MM.1S (cell line): Measurements from ENCODE around the gene PTPDC1.

Source experiments
- DNase-seq: peaks from one replicate; pipeline ENCODE4 v3.0.0-alpha.2; 2015
- H2AFZ ChIP-seq: fragments of 300-600 bp; sonication (generic); 2 replicates; pipeline ENCODE4 v1.6.0; 2016; ENCODE audit warnings: antibody characterized with exemption, low read length
- H3F3A ChIP-seq: fragments of 300-600 bp; sonication (generic); 2 replicates; pipeline ENCODE4 v1.6.1; 2016; ENCODE audit warnings: mild to moderate bottlenecking, antibody characterized with exemption, low read length, moderate library complexity, mixed read lengths; ENCODE audit not compliant: insufficient read depth
- H3K27ac ChIP-seq: fragments of 300-600 bp; sonication (generic); 2 replicates; pipeline ENCODE4 v1.5.1; 2016; ENCODE audit warnings: mild to moderate bottlenecking, low read length
- H3K27me3 ChIP-seq: fragments of 300-600 bp; sonication (generic); replicated peaks from 2 replicates; pipeline ENCODE4 v1.6.0; 2016; ENCODE audit warnings: low read length; ENCODE audit not compliant: insufficient read depth
- H3K36me3 ChIP-seq: fragments of 300-600 bp; sonication (generic); replicated peaks from 2 replicates; pipeline ENCODE4 v1.6.1; 2016; ENCODE audit warnings: mild to moderate bottlenecking, low read length, mixed read lengths; ENCODE audit not compliant: insufficient read depth
- H3K4me1 ChIP-seq: fragments of 300-600 bp; sonication (generic); 2 replicates; pipeline ENCODE4 v1.6.1; 2016; ENCODE audit warnings: low read length, mixed read lengths
- H3K4me2 ChIP-seq: fragments of 300-600 bp; sonication (generic); 2 replicates; pipeline ENCODE4 v1.6.0; 2016; ENCODE audit warnings: low read depth, low read length
- H3K4me3 ChIP-seq: fragments of 300-600 bp; sonication (generic); 2 replicates; pipeline ENCODE4 v1.5.1; 2016; ENCODE audit warnings: low read length, mixed read lengths
- H3K79me2 ChIP-seq: fragments of 300-600 bp; sonication (generic); 2 replicates; pipeline ENCODE4 v1.6.1; 2016; ENCODE audit warnings: mixed run types, low read length, mixed read lengths
- H3K9ac ChIP-seq: fragments of 300-600 bp; sonication (generic); 2 replicates; pipeline ENCODE4 v1.6.1; 2016; ENCODE audit warnings: low read length, mixed read lengths
- H3K9me2 ChIP-seq: fragments of 300-600 bp; sonication (generic); replicated peaks from 2 replicates; pipeline ENCODE4 v1.6.1; 2016; ENCODE audit warnings: mild to moderate bottlenecking, low read length, mixed read lengths; ENCODE audit not compliant: insufficient read depth
- H3K9me3 ChIP-seq: fragments of 300-600 bp; sonication (generic); replicated peaks from 2 replicates; pipeline ENCODE4 v1.6.1; 2016; ENCODE audit warnings: mild to moderate bottlenecking, low read length, mixed read lengths; ENCODE audit not compliant: insufficient read depth
- H4K20me1 ChIP-seq: fragments of 300-600 bp; sonication (generic); 2 replicates; pipeline ENCODE4 v1.6.1; 2016; ENCODE audit warnings: mild to moderate bottlenecking, low read length, moderate library complexity, mixed read lengths; ENCODE audit not compliant: insufficient read depth
- EZH2 ChIP-seq: fragments of 300-600 bp; sonication (generic); optimal IDR thresholded peaks from 2 replicates; pipeline ENCODE3; 2017; ENCODE audit warnings: low read depth, mild to moderate bottlenecking, antibody characterized with exemption, low read length, mixed read lengths
- EZH2phosphoT487 ChIP-seq: fragments of 300-600 bp; sonication (generic); IDR thresholded peaks from 2 replicates; pipeline ENCODE4 v1.6.1; 2018; ENCODE audit warnings: antibody characterized with exemption, low read length
- TF ChIP-seq, protein P1 (sequence below): fragments of 300-600 bp; sonication (generic); IDR thresholded peaks from 2 replicates; pipeline ENCODE4 v1.5.1; 2016; ENCODE audit warnings: antibody characterized with exemption, low read length, mixed read lengths

Gene PTPDC1

GRCh38 chr9:94134629-94135028, 50.4 kb downstream of the PTPDC1 start:
- no peak overlapping the region for H3K4me3 ChIP-seq
- H4K20me1 ChIP-seq = no peaks in the 10 kb centered on the region
- H3K4me2 ChIP-seq = no peak overlapping the region
- H3K4me1 ChIP-seq = no peaks in the 10 kb centered on the region
- TF ChIP-seq, protein P1, sequence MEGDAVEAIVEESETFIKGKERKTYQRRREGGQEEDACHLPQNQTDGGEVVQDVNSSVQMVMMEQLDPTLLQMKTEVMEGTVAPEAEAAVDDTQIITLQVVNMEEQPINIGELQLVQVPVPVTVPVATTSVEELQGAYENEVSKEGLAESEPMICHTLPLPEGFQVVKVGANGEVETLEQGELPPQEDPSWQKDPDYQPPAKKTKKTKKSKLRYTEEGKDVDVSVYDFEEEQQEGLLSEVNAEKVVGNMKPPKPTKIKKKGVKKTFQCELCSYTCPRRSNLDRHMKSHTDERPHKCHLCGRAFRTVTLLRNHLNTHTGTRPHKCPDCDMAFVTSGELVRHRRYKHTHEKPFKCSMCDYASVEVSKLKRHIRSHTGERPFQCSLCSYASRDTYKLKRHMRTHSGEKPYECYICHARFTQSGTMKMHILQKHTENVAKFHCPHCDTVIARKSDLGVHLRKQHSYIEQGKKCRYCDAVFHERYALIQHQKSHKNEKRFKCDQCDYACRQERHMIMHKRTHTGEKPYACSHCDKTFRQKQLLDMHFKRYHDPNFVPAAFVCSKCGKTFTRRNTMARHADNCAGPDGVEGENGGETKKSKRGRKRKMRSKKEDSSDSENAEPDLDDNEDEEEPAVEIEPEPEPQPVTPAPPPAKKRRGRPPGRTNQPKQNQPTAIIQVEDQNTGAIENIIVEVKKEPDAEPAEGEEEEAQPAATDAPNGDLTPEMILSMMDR = no peak
- H3K27me3 ChIP-seq = no peaks in the 10 kb centered on the region
- H3K9me2 ChIP-seq = no peaks in the 10 kb centered on the region
- no peak for DNase-seq
- no peaks in the 10 kb centered on the region for H3F3A ChIP-seq
- H3K9me3 ChIP-seq = no peaks in the 10 kb centered on the region
- no peaks in the 10 kb centered on the region for H3K79me2 ChIP-seq
- H3K27ac ChIP-seq = no peak overlapping the region
- H3K9ac ChIP-seq = no peak overlapping the region
- no peak overlapping the region for H2AFZ ChIP-seq
- no peaks in the 10 kb centered on the region for H3K36me3 ChIP-seq

- Histone ChIP-seq H3K9me3 (no peaks in the 10 kb centered on the region), H2AFZ (no peak overlapping the region), H3K27me3 (no peaks in the 10 kb centered on the region), H3K4me1 (no peaks in the 10 kb centered on the region), H3K9ac (no peak overlapping the region), H3K4me3 (no peak overlapping the region), H3K36me3 (no peaks in the 10 kb centered on the region), H3K79me2 (no peaks in the 10 kb centered on the region), H3K9me2 (no peaks in the 10 kb centered on the region), H3F3A (no peaks in the 10 kb centered on the region), H4K20me1 (no peaks in the 10 kb centered on the region), H3K4me2 (no peak overlapping the region), H3K27ac (no peak overlapping the region)
- TF ChIP-seq, protein P1 = no peak
- TF ChIP-seq EZH2 (no peak), EZH2phosphoT487 (no peak)
- DNase-seq = no peak
These were observed 51.0 kb downstream of the PTPDC1 start for GRCh38 chr9:94135222-94135621.

DNA sequence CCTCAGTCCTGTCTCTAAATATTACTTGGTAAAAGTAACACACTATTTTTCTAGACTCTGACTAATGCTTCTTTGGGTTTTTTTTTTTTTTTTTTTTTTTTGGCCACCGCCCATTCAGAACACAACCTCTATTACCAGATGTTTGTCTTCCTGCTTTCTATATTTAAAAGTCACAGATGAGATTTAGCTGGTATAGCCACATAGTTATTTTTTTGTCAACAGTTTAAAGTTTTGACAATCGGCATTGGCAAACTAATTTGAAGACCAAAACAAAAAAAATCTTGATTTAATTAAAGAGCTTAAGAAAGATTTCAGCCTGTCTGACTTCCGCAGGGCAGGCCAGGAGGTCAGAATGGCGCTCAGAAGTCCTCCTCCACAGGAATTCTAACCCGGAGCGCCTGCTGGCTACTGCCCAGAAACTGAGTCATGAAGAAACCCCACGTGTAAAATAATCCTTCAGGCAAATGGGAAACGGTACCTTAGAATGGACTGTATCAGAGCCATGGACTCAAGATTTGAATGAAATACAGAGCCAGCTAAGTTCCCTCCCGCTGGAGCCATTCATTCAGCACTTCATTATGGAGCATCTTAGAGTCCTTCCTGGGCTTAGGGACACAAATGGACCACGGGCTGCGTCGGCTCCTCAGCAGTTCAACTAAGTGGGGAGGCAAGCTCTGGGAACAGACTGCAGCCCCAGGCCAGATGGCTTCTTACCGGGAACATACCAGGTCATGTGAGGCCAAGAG, 55.6 kb downstream of the PTPDC1 start:
- H3K9me3 ChIP-seq = no peaks in the 10 kb centered on the region
- no peak overlapping the region for H3K4me2 ChIP-seq
- no peak overlapping the region for H3K4me3 ChIP-seq
- H3K9ac ChIP-seq = no peak overlapping the region
- no peaks in the 10 kb centered on the region for H3K36me3 ChIP-seq
- H3K27me3 ChIP-seq = no peaks in the 10 kb centered on the region
- DNase-seq = no peak
- H3K27ac ChIP-seq = no peak overlapping the region
- TF ChIP-seq EZH2phosphoT487 (no peak), EZH2 (no peak)
- TF ChIP-seq, protein P1 = no peak
- no peaks in the 10 kb centered on the region for H3F3A ChIP-seq
- no peaks in the 10 kb centered on the region for H4K20me1 ChIP-seq
- H2AFZ ChIP-seq = no peak overlapping the region
- no peaks in the 10 kb centered on the region for H3K79me2 ChIP-seq
- no peaks in the 10 kb centered on the region for H3K9me2 ChIP-seq
- H3K4me1 ChIP-seq = no peaks in the 10 kb centered on the region
